GM06990 (cell line): ENCODE data around the gene ANXA1.

Experiments used
- DNase-seq: peaks from one replicate; pipeline ENCODE4 v3.0.0-alpha.2; 2011; ENCODE audit not compliant: insufficient read length; ENCODE audit errors: extremely low read depth
- H3K27me3 ChIP-seq: replicated peaks from 2 replicates; pipeline ENCODE4 v1.6.0; 2011; ENCODE audit warnings: low read length; ENCODE audit not compliant: control insufficient read depth, insufficient read depth
- H3K36me3 ChIP-seq: 2 replicates; pipeline ENCODE4 v1.5.1; 2011; ENCODE audit warnings: low read length; ENCODE audit not compliant: control insufficient read depth, insufficient read depth
- H3K4me3 ChIP-seq: replicated peaks from 2 replicates; pipeline ENCODE4 v1.5.1; 2011; ENCODE audit warnings: low read depth, mild to moderate bottlenecking, control low read depth, low read length
- TF ChIP-seq, protein P1 (sequence below): IDR thresholded peaks from 2 replicates; pipeline ENCODE4 v1.5.1; 2011; ENCODE audit warnings: low read length, control low read depth, mild to moderate bottlenecking, inconsistent platforms; ENCODE audit not compliant: insufficient read depth, poor library complexity, severe bottlenecking

Gene ANXA1

DNA sequence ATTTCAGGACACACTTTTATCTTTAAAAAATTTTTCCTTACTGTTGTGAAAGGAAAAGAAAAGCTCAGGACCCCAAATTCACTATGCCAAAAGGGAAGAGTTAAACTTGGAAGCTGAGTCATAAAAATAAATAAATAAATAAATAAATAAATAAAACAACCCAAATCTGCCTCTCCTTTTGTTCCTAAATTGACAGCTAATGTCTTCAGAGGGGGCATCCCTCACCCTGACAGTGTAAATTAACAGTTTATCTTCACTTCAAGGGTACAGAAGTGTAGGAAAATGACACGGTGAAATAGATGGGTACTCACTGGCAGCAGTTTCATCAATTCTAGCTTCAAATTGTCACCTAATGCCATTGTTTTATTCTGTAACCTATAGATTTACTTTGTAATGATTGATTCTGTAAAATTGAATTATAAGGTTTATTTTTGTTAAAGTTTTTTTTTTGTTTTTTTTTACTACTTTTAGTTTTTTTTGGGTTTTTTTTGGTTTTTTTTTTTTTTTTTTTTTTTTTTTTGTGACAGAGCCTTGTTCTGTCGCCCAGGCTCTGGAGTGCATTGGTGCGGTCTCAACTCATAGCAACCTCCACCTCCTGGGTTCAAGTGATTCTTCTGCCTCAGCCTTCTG lies 18.5 kb upstream of the ANXA1 start:
- peak overlapping the region; percentile 56 for H3K4me3 ChIP-seq
- TF ChIP-seq, protein P1, sequence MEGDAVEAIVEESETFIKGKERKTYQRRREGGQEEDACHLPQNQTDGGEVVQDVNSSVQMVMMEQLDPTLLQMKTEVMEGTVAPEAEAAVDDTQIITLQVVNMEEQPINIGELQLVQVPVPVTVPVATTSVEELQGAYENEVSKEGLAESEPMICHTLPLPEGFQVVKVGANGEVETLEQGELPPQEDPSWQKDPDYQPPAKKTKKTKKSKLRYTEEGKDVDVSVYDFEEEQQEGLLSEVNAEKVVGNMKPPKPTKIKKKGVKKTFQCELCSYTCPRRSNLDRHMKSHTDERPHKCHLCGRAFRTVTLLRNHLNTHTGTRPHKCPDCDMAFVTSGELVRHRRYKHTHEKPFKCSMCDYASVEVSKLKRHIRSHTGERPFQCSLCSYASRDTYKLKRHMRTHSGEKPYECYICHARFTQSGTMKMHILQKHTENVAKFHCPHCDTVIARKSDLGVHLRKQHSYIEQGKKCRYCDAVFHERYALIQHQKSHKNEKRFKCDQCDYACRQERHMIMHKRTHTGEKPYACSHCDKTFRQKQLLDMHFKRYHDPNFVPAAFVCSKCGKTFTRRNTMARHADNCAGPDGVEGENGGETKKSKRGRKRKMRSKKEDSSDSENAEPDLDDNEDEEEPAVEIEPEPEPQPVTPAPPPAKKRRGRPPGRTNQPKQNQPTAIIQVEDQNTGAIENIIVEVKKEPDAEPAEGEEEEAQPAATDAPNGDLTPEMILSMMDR = no peak
- H3K36me3 ChIP-seq = no peaks in the 10 kb centered on the region
- no peaks in the 10 kb centered on the region for H3K27me3 ChIP-seq
- DNase-seq = no peak

DNA sequence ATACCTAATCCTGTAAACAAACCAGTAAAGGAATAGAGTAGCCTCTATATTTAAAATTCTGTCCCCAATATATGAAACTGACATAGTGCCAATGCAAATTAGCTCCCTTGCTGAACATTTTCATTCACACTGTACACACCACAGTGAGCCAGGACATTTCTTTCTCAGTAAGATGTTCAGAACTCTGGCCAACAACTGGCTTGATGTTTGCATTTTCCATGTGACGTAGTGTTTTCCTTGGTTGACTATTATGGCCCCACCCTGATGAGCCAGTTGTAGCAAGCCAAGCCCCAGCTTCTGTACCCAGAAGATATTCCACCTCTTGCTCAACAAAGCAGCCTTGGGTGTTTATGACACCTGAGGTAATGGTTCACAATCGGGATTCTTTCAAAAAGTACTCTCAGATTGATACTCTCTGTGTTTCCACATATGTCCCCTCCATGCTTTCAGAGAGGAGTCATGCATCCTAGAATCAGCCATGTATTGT lies 17.7 kb upstream of the ANXA1 start:
- TF ChIP-seq, protein P1 = no peak
- no peak for DNase-seq
- no peaks in the 10 kb centered on the region for H3K36me3 ChIP-seq
- no peaks in the 10 kb centered on the region for H3K27me3 ChIP-seq
- H3K4me3 ChIP-seq = no peak overlapping the region

DNA sequence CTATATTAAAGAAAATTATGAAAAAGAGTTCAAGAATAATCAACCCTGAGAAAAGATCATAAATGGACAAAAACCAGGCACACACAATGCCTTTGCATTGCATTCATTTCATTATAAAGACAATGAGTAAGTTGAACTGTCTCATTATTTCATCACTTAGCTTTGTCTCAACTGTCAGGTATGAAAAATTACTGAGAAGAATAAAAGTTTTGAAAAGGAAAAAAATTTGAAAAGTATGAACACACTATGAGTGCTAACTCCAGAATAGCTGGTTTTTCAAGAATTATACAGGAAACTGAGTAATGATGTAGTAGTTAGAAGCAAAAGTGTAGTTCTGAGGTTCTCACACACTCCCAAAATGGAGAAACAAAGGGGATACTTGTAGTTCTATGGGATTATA lies 16.3 kb upstream of the ANXA1 start:
- Histone ChIP-seq H3K36me3 (no peaks in the 10 kb centered on the region), H3K27me3 (no peaks in the 10 kb centered on the region), H3K4me3 (no peak overlapping the region)
- no peak for DNase-seq
- TF ChIP-seq, protein P1 = no peak

DNA sequence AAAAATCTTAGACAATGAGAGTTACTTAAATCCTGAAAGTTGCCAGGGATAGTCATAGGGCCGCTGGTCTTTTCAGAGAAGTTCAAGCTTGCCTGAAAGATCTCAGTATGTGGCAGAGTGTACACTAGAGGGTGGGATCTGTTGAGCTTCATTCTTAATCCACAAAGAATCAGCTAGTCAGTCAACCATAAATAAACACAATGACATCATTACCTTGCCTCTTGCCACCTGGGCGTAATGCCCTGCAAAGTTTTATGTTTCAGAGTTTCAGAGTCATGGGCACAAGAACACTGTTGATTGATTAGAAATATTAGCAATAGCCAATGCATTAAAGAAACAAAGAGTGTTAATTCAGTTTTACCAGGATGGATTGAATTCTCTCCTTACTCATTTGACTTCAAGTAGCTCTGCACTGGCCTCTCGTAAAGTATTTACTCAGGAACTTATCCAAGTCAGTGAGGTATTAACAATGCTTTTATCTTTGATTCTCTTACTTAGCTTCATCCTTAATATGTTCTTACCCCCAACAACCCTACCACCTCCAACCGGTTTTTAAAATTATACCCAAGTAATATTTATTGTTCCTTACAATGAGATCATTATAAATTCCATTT lies 14.3 kb upstream of the ANXA1 start:
- Histone ChIP-seq H3K36me3 (no peaks in the 10 kb centered on the region), H3K4me3 (no peak overlapping the region), H3K27me3 (no peaks in the 10 kb centered on the region)
- TF ChIP-seq, protein P1 = no peak
- no peak for DNase-seq

DNA sequence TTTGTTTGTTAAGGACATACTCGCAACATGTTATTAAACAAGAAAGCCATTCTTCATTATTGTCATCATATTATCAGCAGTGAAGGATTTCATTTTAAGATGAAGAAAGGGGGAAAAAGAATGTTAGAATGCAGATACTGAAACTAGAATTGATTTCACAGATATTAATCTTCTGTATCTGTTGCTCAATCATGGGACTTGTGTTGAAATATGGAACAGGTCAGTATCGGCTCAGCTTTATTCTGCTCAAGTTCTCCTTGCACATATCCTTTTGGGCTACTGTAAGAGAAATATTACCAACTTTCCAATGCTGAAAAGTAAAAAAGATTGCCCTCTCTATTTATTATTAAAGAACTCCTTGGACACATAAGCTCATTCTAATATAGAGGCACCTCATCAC lies 13.8 kb upstream of the ANXA1 start:
- Histone ChIP-seq H3K4me3 (no peak overlapping the region), H3K36me3 (no peaks in the 10 kb centered on the region), H3K27me3 (no peaks in the 10 kb centered on the region)
- DNase-seq = no peak
- TF ChIP-seq, protein P1 = no peak

DNA sequence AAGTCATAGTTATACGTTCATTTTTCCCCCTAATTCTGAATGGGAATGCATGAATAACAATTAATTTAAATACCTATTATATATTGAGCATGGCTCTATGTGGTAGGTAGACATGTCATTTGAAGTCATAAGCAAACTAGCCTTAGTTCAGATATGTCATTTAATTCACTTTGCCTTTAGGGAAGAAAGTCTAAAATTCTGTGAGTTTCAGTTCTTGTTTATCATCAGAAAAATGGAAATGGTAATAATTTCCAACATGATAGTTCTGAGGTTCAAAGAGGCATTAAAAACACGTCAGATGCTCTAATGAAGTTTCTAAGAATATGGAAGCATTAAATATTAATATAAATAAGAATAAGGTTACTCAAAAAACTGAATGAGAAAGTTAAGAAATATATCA lies 13.1 kb upstream of the ANXA1 start:
- no peaks in the 10 kb centered on the region for H3K27me3 ChIP-seq
- DNase-seq = no peak
- TF ChIP-seq, protein P1 = no peak

More for the DNA sequence above, 13.1 kb upstream of the ANXA1 start:
- Histone ChIP-seq H3K4me3 (no peak overlapping the region), H3K36me3 (no peaks in the 10 kb centered on the region)
